Stimulated activated CD4-positive, alpha-beta T cell treated with anti-CD3 and anti-CD28 coated beads, Interleukin-2, amount 100 ng/mL, for 24 hours (primary cell): ENCODE measurements around the gene TDRD1.
A peak's percentile ranks its signal among the peaks of the same experiment; 100 is the strongest.

Source experiments
- DNase-seq, 2 donors: peaks; one replicate each; pipeline ENCODE4 v3.0.0-alpha.2; 2020

Gene TDRD1

DNA sequence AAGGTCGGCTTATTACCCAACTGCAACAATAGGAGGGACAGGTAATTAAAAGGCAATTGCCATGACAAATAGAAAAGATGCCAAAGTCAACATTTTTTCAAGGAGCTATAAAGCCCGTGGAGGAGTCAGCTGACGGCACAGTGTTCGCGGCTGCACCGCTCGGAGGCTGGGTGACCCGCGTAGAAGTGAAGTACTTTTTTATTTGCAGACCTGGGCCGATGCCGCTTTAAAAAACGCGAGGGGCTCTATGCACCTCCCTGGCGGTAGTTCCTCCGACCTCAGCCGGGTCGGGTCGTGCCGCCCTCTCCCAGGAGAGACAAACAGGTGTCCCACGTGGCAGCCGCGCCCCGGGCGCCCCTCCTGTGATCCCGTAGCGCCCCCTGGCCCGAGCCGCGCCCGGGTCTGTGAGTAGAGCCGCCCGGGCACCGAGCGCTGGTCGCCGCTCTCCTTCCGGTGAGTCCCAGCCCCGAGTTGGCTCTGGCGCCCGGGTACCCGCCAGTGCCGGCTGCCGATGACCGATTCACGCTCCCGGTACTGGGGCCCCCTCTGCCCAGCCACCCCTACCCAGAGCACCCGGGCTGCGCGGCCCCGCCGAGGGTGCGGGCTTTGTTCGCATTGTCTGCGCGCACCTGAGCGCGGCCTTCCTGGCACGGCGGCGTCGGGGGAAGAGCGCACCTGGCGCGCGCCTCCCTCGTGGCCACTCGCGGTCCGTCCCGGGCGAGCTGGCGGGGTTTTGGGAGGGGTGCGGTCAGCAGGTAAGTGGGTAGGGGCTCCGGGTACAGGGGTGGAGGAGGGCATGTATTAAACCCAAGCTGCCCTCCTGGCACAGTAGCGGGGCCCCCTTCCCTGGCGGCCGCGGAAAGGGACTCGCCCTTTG is 60.2 kb downstream of the TDRD1 start, which contains the start of gene VWA2:
VWA2 (plus strand) TSS at position 138 of the 877 bp plus-strand sequence. CDS start 9,460 bp downstream, outside the sequence.
- DNase-seq: peak; percentile 22 to 56

- DNase-seq: no peak
Observed at GRCh38 chr10:114239994-114240345, 60.8 kb downstream of the TDRD1 start.

- no peak for DNase-seq
Observed at GRCh38 chr10:114242235-114242634, 63.1 kb downstream of the TDRD1 start.

- DNase-seq: no peak
Observed at GRCh38 chr10:114243661-114244060, 64.5 kb downstream of the TDRD1 start.

- DNase-seq: no peak
Observed at GRCh38 chr10:114244126-114244525, 65.0 kb downstream of the TDRD1 start.

DNA sequence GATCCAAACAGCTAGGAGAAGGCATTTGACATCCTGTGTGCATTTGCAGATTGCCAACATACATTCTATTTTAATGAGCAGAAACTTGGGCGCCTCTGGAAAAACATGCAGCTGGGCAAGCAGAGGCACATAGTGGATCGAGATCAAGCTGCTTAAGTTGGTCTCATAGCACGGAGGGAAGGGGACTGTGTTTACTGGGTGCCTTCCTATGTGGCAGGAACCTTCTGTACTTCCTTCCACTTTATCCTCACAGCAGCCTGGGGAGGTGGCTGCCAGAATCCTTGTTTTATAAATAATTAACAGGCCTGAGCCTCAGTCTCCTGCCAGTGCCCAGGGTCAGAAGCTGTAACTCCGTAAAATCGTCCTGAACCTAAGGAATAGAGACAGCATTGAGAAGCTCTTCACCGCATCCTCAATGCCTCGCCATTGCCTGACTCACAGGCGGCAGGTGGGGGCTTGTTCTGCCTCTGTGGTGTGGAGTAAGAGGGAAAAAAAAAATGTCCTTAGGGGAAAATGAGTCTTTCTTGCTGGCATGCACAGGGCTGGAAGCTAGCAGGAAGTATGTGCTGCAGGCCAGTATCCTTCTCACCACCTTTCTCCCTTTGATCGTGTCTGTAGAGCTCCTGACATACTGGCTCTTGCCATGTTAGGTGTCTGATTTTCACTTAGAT is 66.1 kb downstream of the TDRD1 start:
- no peak for DNase-seq

GRCh38 chr10:114246679-114247305 is 67.6 kb downstream of the TDRD1 start:
- DNase-seq: no peak

- no peak for DNase-seq
Observed at GRCh38 chr10:114250236-114250635, 71.1 kb downstream of the TDRD1 start.

DNA sequence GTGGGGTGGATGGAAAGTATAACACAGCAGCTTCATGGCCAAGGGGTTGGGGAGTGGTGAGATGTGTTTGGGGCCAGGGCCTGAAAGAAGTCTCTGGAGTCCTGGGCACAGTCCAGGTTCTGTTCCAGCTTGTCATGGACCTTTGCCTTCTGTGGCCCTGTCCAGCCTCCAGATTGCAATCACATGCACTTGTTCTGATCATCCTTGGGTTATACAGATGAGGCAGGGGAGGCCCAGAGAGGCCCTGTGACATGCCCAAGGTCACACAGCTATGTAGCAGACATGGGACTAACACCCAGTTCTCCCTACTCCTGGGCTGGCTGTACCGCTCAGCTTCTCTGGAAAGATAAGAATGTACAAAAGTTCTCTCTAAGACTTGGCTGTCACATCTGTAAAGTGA is 71.6 kb downstream of the TDRD1 start:
- DNase-seq: no peak

GRCh38 chr10:114252092-114252491 is 72.9 kb downstream of the TDRD1 start:
- no peak for DNase-seq

DNA sequence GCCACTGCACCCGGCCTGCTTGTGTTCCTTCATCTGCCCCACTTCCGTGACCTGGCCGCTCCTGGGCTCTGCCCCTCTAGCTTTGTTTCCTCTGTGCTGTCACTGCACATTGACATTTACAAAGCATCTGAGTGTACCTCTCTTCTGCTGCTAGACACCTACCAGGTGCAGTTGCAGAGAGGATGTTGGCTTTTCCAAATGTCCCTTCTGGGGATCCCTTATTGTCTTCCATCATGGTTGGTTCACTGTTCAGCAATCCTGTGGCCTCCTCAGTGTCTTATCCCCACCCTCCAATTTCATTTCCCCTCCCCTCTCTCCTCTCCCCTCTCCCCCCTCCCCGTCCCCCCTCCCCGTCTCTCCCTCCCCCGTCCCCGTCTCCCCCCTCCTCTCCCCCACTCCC is 73.7 kb downstream of the TDRD1 start:
- DNase-seq: no peak

- no peak for DNase-seq
Observed at GRCh38 chr10:114255227-114255626, 76.1 kb downstream of the TDRD1 start.

DNA sequence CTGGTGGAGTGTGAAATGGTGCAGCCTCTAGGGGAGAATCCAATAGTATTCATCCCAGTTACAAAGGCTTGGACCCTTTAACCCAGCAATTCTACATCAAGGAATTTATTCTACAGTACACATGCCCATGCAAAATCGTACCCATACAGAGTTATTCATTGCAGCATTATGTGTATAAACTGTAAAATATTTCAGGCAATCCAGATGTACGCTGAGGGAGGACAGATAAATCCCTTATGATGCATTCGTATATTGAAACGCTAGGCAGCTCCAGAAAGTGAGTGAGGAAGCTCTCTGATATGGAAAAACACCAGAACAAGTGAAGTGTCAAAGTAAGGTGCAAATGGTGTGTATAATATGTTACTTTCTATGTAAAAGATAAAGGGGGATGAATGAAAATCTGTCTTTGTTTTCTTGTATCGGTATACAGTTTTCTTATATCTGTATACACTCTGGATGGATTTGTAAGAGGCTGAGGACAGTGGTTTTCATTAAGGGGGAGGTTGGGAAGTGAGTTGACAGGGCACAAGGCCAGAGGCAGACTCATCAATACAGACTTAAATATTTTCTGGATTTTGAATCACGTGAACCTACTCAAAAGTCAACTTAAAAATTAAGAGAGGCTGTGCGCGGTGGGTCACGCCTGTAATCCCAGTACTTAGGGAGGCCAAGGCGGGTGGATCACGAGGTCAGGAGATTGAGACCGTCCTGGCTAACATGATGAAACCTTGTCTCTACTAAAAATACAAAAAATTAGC is 77.0 kb downstream of the TDRD1 start:
- no peak for DNase-seq

DNA sequence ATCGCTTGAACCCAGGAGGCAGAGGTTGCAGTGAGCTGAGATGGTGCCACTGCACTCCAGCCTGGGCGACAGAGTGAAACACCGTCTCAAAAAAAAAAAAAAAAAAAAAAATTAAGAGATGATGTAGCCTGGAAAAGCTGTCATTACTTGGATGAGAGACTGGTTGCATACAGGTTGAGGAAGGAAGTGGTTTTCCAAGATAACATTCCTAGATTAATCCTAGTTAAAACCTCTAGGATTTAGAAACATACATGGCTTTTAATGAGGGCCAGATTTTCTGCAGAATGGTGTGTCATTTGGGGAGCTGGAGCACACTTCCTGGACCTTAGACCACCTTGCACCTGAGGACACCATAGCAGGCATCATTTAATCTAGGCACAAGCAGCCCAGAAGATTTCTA is 77.7 kb downstream of the TDRD1 start:
- DNase-seq: no peak

GRCh38 chr10:114257498-114257897 is 78.3 kb downstream of the TDRD1 start:
- no peak for DNase-seq

- no peak for DNase-seq
Observed at GRCh38 chr10:114258274-114258840, 79.2 kb downstream of the TDRD1 start.

GRCh38 chr10:114259824-114260223 is 80.7 kb downstream of the TDRD1 start:
- no peak for DNase-seq

- DNase-seq: no peak
Observed at GRCh38 chr10:114260366-114260765, 81.2 kb downstream of the TDRD1 start.

GRCh38 chr10:114261076-114261475 is 81.9 kb downstream of the TDRD1 start:
- no peak for DNase-seq

- no peak for DNase-seq
Observed at GRCh38 chr10:114262496-114262895, 83.3 kb downstream of the TDRD1 start.

DNA sequence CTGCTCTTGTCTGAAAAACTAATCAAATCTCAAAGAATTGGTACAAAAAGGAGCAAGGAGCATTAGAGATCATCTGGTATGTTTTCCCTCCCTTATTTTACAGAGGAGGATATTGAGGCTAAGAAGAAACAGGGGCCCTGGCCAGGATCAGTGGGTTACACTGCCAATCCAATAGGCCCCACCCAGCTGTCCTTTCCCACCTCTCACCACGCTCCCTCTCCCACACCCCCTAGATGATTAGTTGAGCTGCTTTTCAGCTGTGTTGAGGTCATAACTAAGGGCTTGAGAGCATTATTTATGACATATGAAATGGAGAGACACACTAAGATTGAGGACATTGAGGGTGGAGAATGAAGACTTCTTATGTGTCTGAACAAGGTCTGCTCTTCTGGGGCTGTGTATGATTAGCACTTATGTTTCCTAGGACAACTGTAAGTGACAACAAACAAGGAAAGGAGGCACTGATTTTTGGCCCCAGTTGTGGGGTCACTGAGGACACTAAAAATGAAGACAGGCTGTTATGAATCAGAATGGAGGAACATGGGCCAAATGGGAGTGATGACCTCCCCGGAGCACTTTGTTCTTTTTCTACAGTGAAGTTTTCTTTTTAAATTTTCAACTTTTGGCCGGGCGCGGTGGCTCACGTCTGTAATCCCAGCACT is 86.4 kb downstream of the TDRD1 start:
- DNase-seq: no peak

GRCh38 chr10:114266521-114266920 is 87.4 kb downstream of the TDRD1 start:
- no peak for DNase-seq
